IgD-negative memory B cell (primary cell): ENCODE data around the gene ASMTL. TPM values are rescaled to one million over a fixed set of nuclear protein-coding genes. Genes with fewer than 3 reads are reported as not detected.
"Not testable (repeated sequence)": the region's sequence is repeated elsewhere in the genome, so short reads cannot be mapped to it uniquely, and the experiment has no call there.

Experiments
- H3K27ac Mint-ChIP-seq, 3 donors: one replicate each; pipeline ENCODE4 v1.8.0; 2020 to 2022; ENCODE audit warnings: mild to moderate bottlenecking in 3 of 3, mixed read lengths in 3 of 3, moderate library complexity in 1 of 3
- H3K27me3 Mint-ChIP-seq: one replicate; pipeline ENCODE4 v1.8.0; 2021; ENCODE audit warnings: mixed read lengths
- H3K36me3 Mint-ChIP-seq: one replicate; pipeline ENCODE4 v1.8.0; 2020; ENCODE audit warnings: mild to moderate bottlenecking, mixed read lengths
- H3K4me1 Mint-ChIP-seq, 3 donors: one replicate each; pipeline ENCODE4 v1.8.0; 2020 to 2022; ENCODE audit warnings: mixed read lengths in 3 of 3, mild to moderate bottlenecking in 1 of 3
- H3K4me3 Mint-ChIP-seq, 4 donors: one replicate each; pipeline ENCODE4 v1.8.0; 2020 to 2022; ENCODE audit warnings: mild to moderate bottlenecking in 4 of 4, mixed read lengths in 4 of 4, moderate library complexity in 3 of 4
- H3K9me3 Mint-ChIP-seq, 3 donors: one replicate each; pipeline ENCODE4 v1.8.0; 2020 to 2021; ENCODE audit warnings: mixed read lengths in 3 of 3, mild to moderate bottlenecking in 1 of 3
- polyA plus RNA-seq: library from polyadenylated mRNA; unstranded; fragments of 300-500 nt; fragmentation: Illumina TruSeq; gene quantifications from one replicate; pipeline ENCODE4 v1.2.3, GENCODE V29; 2021

The ASMTL gene
- polyA plus RNA-seq, 1 donor from 2014 or later: 50.1 TPM

DNA sequence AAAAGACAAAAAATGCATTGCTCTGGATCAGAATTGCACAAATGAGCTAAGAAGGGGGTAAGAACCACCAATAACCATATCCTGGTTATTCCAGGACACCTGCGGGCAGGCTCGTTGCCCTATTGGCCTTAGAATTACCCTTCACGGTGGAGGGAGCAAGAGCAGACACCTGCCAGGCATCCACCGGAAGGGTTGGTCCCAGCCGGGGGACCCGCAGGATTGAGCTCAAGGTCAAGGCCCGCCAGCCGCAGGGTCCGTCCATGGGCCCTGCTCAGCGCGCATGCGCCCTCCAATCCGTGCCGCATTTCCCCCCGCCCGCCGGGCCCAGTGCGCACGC lies 61.4 kb downstream of the ASMTL start:
- H3K4me3 Mint-ChIP-seq: peak overlapping the region; percentile 90 to 96 (median 92)
- H3K27me3 Mint-ChIP-seq: no peaks in the 10 kb centered on the region
- H3K27ac Mint-ChIP-seq: peak overlapping the region; percentile 93 to 99 (median 97)
- H3K4me1 Mint-ChIP-seq: peaks cover 5 to 24% (median 17%) of the 10 kb centered on the region in 3 donors
- no peaks in the 10 kb centered on the region for H3K9me3 Mint-ChIP-seq
- H3K36me3 Mint-ChIP-seq: peaks cover 4% of the 10 kb centered on the region

DNA sequence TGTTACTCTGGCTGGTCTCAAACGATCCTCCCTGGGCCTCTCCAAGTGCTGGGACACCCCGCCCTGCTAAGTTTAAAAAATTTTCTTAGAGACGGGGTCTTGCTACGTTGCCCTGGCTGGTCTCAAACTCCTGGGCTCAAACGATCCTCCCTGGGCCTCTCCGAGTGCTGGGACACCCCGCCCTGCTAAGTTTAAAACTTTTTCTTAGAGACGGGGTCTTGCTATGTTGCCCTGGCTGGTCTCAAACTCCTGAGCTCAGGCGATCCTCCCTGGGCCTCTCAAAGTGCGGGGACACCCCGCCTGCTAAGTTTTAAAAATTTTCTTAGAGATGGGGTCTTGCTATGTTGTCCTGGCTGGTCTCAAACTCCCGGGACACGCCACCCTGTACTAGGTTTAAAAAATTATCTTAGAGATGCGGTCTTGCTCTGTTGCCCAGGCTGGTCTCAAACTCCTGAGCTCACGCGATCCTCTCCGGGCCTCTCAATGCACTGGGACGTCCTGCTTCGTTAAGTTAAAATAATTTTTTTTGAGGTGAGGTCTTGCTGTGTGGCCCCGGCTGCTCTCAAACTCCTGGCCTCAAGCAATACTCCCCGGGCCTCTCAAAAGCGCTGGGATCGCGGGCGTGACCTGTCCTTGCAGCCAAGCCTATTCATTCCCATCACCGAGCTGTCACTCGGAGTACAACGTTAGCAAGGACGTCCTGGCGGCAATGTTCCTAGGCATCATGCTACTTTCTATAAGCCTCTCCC lies 61.9 kb downstream of the ASMTL start:
- H3K4me3 Mint-ChIP-seq: peak overlapping the region; percentile 90 to 96 (median 92)
- H3K27me3 Mint-ChIP-seq: no peaks in the 10 kb centered on the region
- peak overlapping the region; percentile 93 to 99 (median 97) for H3K27ac Mint-ChIP-seq
- peaks cover 6% of the 10 kb centered on the region for H3K36me3 Mint-ChIP-seq
- peaks cover 5 to 21% (median 12%) of the 10 kb centered on the region in 3 donors for H3K4me1 Mint-ChIP-seq
- no peaks in the 10 kb centered on the region for H3K9me3 Mint-ChIP-seq

DNA sequence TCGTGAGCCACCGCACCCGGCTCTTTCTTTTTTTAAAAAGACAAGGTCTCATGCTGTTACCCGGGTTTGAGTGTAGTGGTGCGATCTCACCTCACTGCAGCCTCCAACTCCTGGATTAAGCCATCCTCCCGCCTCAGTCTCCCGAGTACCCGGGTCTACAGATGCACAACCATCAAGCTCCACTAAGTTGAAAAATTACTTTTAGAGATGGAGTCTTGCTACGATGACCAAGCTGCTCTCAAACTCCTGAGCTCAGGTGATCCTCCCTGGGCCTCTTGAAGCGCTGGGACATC lies 62.8 kb downstream of the ASMTL start:
- Mint-ChIP-seq H3K4me3 (peak overlapping the region in 2 of 4 donors; percentile 88 to 96), H3K9me3 (no peaks in the 10 kb centered on the region), H3K27ac (peak overlapping the region in 1 of 3 donors; percentile 97), H3K27me3 (no peaks in the 10 kb centered on the region), H3K36me3 (peaks cover 6% of the 10 kb centered on the region), H3K4me1 (peaks cover 5 to 15% (median 9%) of the 10 kb centered on the region in 3 donors)

DNA sequence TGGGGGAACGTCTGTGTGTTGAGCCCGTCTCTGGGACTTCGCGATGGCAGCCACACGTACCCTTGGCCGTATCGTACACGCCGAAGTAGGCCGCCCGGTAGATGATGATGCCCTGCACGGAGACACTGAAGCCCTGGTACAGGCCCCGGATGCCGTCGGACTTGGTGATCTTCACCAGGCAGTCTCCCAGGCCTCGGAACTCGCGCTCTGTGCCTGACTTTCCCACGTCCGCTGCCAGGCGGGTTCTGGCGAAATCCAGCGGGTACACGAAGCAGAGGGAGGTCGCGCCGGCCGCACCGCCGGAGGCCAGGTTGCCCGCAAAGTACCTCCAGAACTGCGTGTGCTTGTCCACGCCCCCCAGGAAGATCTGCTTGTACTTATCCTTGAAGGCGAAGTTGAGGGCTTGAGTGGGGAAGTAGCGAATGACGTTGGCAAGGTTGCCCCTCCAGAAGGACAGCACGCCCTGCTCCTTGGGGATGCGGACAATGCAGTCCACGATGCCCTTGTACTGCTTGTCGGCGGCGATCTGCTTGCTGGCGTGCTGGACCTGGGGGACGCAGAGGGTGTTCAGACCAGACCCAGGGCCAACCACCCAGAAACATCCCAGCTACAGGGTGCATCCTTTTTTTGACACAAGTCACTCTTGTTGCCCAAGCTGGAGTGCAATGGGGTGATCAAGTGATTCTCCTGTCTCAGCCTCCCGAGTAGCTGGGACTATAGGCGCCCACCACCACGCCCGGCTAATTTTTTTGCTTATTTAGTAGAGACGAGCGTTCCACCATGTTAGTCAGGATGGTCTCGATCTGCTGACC lies 63.3 kb downstream of the ASMTL start:
- Mint-ChIP-seq H3K27me3 (no peaks in the 10 kb centered on the region), H3K4me3 (peak overlapping the region in 2 of 4 donors; percentile 65 to 88), H3K36me3 (peaks cover 10% of the 10 kb centered on the region), H3K4me1 (peaks cover 5 to 15% (median 9%) of the 10 kb centered on the region in 3 donors), H3K27ac (peak overlapping the region in 1 of 3 donors; percentile 97), H3K9me3 (no peaks in the 10 kb centered on the region)

DNA sequence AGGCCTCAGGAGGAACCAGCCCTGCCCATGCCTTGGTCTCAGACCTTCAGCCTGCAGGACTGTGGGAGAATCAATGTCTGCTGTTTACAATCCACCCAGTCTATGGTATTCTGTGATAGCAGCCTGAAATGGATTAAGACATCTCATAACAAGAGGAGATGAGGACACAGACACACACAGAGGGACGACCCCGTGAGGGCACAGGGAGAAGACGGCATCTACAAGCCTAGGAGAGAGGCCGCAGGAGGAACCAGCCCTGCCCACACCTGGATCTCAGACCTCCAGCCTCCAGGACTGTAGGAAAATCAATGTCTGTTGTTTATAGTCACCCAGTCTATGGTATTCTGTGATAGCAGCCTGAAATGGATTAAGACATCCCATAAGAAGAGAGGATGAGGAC lies 64.1 kb downstream of the ASMTL start:
- Mint-ChIP-seq H3K36me3 (peaks cover 10% of the 10 kb centered on the region), H3K4me1 (peaks cover 5 to 12% (median 8%) of the 10 kb centered on the region in 3 donors), H3K27me3 (no peaks in the 10 kb centered on the region), H3K4me3 (peak overlapping the region in 3 of 4 donors; percentile 69 to 88 (median 79)), H3K9me3 (no peaks in the 10 kb centered on the region), H3K27ac (peak overlapping the region in 2 of 3 donors; percentile 78 to 97)

DNA sequence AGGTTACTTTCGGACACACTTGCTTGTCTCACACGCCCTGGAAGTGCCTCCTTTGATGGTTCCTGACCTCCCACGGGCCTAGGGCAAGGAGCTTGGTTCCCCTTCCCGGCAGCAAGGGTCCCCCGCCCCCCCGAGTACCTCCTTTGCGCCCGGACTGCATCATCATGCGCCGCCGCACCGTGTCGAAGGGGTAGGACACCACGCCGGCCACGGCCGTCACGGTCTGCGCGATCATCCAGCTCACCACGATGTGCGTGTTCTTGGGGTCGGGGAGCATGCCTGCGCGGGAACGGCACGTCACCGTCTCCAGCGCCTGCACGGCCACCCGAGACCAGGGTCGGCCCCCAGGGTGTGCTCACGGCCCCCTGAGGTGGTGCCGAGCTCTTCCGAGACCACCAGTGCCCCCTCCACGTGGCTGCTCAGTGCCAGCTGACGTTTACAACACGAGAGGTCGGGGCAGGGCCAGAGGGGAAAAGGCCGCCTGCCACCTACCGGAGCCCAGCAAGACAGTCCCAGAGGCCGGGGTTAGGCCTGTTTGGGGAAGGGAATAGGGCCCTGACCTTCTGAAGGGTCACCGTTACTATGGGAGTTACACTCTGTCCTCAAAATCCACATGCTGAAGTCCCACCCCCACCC lies 65.5 kb downstream of the ASMTL start:
- H3K4me3 Mint-ChIP-seq: peak overlapping the region in 1 of 4 donors; percentile 88
- peak overlapping the region; percentile 59 to 97 (median 67) for H3K27ac Mint-ChIP-seq
- H3K27me3 Mint-ChIP-seq: no peaks in the 10 kb centered on the region
- peaks cover 10% of the 10 kb centered on the region for H3K36me3 Mint-ChIP-seq
- peaks cover 7 to 9% (median 8%) of the 10 kb centered on the region in 3 donors for H3K4me1 Mint-ChIP-seq
- no peaks in the 10 kb centered on the region for H3K9me3 Mint-ChIP-seq

DNA sequence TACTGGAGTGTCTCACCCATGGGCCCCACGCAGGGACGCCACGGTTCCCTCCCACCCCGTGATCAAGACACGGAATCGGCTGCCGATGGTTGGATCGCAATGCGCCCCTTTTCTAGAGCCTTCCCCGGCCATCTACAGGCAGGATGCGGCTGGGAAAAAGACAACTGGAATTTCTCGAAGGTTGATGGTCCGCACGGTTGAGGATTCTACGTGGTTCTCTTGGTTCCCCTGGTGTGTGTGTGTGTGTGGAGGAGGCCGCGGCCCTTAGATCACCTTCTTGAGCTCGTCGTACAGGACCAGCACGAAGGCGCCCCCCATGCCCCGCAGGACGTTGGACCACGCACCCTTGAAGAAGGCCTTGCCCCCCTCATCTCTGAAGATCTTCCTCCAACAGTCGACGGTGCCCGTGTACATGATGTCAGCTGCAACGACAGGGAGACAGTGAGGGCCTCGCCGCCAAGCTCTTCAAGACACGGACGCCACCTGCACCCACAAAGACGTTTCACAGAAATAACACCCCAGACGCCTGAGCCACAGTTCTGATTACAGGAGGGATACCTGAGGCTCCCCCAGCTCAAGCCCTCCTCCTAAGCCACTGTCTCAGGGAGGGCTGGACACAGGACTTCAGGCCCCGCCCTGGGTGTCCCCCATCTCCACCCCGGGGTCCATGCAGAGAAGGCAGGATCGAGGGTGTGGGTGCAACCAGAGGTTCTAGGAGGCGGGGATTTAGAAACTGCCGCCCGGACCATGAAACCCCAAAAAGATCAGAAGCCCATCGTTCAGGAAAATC lies 66.2 kb downstream of the ASMTL start:
- Mint-ChIP-seq H3K9me3 (no peaks in the 10 kb centered on the region), H3K27ac (peak overlapping the region; percentile 59 to 97 (median 60)), H3K36me3 (peaks cover 10% of the 10 kb centered on the region), H3K4me3 (peak overlapping the region in 2 of 4 donors; percentile 2 to 88), H3K27me3 (no peaks in the 10 kb centered on the region), H3K4me1 (peaks cover 7 to 10% (median 8%) of the 10 kb centered on the region in 3 donors)

DNA sequence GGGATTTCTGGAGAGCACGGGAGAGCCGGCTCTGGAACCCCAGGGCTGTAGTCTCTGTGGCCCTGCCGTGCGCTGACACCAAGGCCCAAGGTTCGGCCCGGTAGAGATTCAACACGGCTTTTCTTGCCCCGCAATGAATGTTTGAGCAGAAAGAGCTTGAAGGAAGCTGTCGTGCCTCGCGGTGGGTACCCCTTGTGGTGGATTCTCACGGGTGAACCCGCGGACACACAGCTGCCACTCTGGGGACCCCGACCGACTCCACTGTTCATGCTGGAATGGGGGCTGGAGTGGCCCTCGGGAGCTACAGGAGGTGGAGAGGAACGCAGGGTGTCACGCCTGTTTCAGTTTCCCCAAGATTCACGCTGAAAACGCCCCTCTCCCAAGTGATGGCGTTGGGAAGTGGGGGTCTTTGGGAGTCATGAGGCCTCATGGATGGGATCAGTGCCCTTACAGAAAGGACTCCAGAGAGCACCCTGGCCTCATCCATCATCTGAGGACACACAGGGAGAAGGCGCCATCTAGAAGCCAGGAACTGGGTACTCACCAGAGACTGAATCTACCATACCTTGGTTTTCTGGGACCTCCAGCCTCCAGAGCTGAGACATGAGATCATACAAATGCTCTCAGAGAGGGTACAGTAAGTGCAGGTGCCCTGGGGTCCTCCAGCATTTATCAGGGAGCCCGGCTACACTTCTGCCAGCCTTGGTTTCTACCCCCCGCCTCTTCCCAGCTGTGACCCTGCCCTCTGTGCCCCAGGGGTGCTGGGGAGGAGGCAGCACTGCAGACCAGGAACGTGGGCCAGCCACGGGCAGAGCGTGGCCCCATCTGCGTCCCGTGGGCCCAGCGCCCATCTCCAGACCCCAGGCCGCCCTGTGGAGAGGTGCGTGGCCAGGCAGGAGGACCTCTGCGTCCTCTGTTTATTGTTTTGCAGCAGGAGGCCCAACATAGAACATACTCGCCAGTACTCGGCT lies 67.2 kb downstream of the ASMTL start:
- Mint-ChIP-seq H3K9me3 (no peaks in the 10 kb centered on the region), H3K27me3 (no peaks in the 10 kb centered on the region), H3K27ac (peak overlapping the region; percentile 71 to 97 (median 90)), H3K4me1 (peaks cover 3 to 9% (median 8%) of the 10 kb centered on the region in 3 donors), H3K4me3 (peak overlapping the region in 1 of 4 donors; percentile 88), H3K36me3 (peaks cover 10% of the 10 kb centered on the region)

DNA sequence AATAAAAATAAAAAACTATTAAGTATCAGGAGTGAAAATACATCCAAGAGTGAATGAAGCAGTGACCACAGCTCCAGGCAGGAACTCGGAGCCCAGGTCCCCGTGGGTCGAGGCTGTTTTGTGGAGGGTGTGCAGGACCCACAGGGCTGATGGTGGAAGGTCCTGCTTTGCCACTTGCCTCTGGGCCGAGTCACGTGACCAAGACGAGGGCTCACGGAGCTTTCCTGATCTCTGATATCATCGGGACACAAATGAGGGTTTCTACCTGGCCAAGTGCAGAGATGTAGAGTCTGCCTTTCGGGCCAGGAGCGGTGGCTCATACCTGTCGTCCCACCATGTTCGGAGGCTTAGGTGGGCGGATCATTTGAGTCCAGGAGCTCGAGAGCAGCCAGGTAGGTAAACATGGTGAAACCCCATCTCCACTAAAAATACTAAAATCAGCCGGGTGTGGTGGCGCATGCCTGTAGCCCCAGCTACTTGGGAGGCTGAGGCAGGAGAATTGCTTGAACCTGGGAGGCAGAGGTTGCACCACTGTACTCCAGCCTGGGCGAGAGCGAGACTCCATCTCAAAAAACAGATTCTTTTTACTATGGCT lies 68.0 kb downstream of the ASMTL start:
- H3K4me1 Mint-ChIP-seq: peaks cover 7 to 13% (median 8%) of the 10 kb centered on the region in 3 donors
- H3K27ac Mint-ChIP-seq: peak overlapping the region; percentile 71 to 97 (median 90)
- peaks cover 10% of the 10 kb centered on the region for H3K36me3 Mint-ChIP-seq
- no peaks in the 10 kb centered on the region for H3K9me3 Mint-ChIP-seq
- peak overlapping the region in 1 of 4 donors; percentile 72 for H3K4me3 Mint-ChIP-seq
- H3K27me3 Mint-ChIP-seq: no peaks in the 10 kb centered on the region

DNA sequence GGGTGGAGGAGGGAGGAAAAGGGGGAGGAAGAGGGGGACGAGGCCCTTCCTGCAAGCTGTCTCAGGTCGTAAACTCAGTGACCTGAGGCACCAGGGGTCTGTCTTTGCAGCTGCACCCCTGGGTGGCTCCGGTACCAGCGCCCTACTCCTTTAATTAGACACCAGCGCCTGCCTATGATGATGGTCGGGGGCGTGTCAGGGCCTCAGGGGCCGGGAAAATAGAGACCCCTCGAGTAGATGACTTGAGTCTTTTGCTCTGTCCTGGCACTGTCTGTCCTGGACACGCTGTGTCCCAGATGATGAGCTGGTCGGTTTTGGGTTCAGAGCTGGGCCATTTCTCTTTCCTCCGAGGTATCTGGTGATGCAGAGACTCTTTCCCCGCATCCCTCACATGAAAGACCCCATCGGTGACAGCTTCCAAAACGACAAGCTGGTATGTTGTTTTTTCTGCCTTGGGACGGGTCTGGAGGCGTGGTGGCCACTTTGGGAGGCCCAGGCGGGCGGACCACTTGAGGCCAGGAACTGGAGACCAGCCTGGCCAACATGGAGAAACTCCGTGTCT lies 72.0 kb downstream of the ASMTL start:
- Mint-ChIP-seq H3K4me1 (peaks cover 3 to 8% (median 4%) of the 10 kb centered on the region in 3 donors), H3K9me3 (no peaks in the 10 kb centered on the region), H3K36me3 (peaks cover 3% of the 10 kb centered on the region), H3K27ac (peak overlapping the region in 2 of 3 donors; percentile 76 to 97), H3K27me3 (no peaks in the 10 kb centered on the region), H3K4me3 (peak overlapping the region in 1 of 4 donors; percentile 66)

DNA sequence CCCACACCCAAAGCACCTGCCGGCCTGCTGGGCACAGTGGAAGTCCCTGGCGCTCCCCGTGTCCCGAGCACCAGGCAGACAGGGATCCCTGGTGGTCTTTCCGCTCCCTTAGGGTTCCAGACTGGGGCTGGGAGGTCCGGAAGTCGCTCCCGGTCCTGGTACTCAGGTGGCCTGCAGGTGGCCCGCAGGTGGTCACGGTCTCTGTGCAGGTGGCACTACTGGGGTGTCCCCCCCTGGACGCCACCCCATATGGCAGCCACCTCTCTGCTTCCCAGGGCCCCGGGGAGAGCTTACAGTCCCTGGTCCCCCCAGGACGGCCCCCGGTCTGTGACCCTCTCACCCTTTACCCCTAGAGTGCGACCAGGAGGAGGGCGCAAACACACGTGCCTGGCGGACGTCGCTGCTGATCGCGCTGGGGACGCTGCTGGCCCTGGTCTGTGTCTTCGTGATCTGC lies 74.4 kb downstream of the ASMTL start:
- Mint-ChIP-seq H3K4me1 (peaks cover 3 to 8% (median 4%) of the 10 kb centered on the region in 3 donors), H3K36me3 (no peaks in the 10 kb centered on the region), H3K27me3 (no peaks in the 10 kb centered on the region), H3K4me3 (peak overlapping the region in 1 of 4 donors; percentile 41), H3K9me3 (no peaks in the 10 kb centered on the region), H3K27ac (no peak overlapping the region)

DNA sequence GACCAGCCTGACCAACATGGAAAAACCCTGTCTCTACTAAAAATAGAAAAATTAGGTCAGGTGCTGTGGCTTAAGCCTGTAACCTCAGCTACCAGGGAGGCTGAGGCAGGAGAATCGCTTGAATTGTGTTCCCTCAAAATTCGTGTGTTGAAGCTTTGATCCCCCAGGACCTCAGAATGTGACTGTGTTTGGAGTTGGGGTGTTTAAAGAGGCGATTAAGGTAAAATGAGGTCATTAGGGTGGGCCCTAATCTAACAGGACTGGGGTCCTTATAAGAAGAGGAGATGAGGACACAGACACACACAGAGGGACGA lies 84.4 kb downstream of the ASMTL start:
- H3K27ac Mint-ChIP-seq: no peak overlapping the region
- H3K27me3 Mint-ChIP-seq: no peaks in the 10 kb centered on the region
- no peaks in the 10 kb centered on the region for H3K9me3 Mint-ChIP-seq
- H3K4me1 Mint-ChIP-seq: no peaks in the 10 kb centered on the region
- no peaks in the 10 kb centered on the region for H3K36me3 Mint-ChIP-seq
- H3K4me3 Mint-ChIP-seq: no peak overlapping the region

DNA sequence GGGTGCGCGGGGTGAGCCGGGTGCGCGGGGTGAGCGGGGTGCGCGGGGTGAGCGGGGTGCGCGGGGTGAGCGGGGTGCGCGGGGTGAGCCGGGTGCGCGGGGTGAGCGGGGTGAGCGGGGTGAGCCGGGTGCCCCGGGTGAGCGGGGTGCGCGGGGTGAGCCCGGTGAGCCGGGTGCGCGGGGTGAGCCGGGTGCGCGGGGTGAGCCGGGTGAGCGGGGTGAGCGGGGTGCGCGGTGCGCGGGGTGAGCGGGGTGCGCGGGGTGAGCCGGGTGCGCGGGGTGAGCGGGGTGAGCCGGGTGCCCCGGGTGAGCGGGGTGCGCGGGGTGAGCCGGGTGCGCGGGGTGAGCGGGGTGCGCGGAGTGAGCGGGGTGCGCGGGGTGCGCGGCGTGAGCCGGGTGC lies 86.3 kb downstream of the ASMTL start:
- not testable (repeated sequence) for H3K27me3 Mint-ChIP-seq

More for the DNA sequence above, 86.3 kb downstream of the ASMTL start:
- H3K9me3 Mint-ChIP-seq, H3K4me3 Mint-ChIP-seq, H3K27ac Mint-ChIP-seq, H3K36me3 Mint-ChIP-seq, H3K4me1 Mint-ChIP-seq: not testable (repeated sequence)
